Measurements from ENCODE around the gene CCL20. TPM values are rescaled to one million over a fixed set of nuclear protein-coding genes. Genes with fewer than 3 reads are reported as not detected.

CCL20 gene
- total RNA-seq, 1 donor from 2014 or later, result 3.7 TPM

DNA sequence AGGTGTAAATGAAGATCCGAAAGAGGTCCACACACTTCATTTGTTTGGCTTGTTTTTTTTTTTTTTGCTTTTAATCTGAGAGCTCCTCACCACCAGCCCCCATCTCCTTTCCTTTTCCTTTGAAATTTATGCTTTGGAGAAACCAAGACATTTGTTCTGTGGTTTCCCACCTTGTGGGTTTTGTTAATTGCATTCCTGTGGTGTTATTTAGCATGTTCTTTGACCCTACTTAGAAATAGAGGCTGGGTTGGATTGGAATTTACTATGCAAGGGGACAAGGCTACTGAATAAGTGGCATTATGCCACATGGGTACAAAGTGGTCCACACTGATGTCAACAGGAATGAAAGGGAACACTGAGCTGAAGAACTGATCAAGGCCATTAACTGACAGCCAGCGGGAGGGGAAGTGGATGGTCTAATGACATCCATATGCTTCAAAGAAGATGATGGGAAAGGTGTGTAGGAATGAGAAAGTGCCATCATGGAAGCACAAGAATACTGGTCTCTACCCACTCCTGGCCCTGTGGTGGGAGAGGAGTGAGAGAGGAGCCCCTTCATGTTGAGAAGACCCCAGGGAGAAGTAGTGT, 8.9 kb downstream of the CCL20 start:
- FAIRE-seq, result no peak
- no peak for DNase-seq (ENCODE audit: low read depth)

GRCh38 chr2:227823922-227824321, 10.3 kb downstream of the CCL20 start:
- no peaks in the 10 kb centered on the region for H3K36me3 ChIP-seq (ENCODE audit: control insufficient read depth, insufficient read depth, low read length)
- H3K4me3 ChIP-seq (ENCODE audit: low read depth, low read length), result no peak overlapping the region
- H3K27me3 ChIP-seq (ENCODE audit: control insufficient read depth, insufficient read depth, low read length), result no peaks in the 10 kb centered on the region
- FAIRE-seq (no peak), DNase-seq (ENCODE audit: low read depth) (no peak)
- TF ChIP-seq, protein P1, sequence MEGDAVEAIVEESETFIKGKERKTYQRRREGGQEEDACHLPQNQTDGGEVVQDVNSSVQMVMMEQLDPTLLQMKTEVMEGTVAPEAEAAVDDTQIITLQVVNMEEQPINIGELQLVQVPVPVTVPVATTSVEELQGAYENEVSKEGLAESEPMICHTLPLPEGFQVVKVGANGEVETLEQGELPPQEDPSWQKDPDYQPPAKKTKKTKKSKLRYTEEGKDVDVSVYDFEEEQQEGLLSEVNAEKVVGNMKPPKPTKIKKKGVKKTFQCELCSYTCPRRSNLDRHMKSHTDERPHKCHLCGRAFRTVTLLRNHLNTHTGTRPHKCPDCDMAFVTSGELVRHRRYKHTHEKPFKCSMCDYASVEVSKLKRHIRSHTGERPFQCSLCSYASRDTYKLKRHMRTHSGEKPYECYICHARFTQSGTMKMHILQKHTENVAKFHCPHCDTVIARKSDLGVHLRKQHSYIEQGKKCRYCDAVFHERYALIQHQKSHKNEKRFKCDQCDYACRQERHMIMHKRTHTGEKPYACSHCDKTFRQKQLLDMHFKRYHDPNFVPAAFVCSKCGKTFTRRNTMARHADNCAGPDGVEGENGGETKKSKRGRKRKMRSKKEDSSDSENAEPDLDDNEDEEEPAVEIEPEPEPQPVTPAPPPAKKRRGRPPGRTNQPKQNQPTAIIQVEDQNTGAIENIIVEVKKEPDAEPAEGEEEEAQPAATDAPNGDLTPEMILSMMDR (IDR thresholded peaks at IDR 0.05; ENCODE audit: insufficient read depth, low read length, severe bottlenecking), result no peak

More for the DNA sequence above, 8.9 kb downstream of the CCL20 start:
- no peak overlapping the region for H3K4me3 ChIP-seq (ENCODE audit: low read depth, low read length)
- TF ChIP-seq, protein P1 (IDR thresholded peaks at IDR 0.05; ENCODE audit: insufficient read depth, low read length, severe bottlenecking), result no peak
- no peaks in the 10 kb centered on the region for H3K27me3 ChIP-seq (ENCODE audit: control insufficient read depth, insufficient read depth, low read length)
- H3K36me3 ChIP-seq (ENCODE audit: control insufficient read depth, insufficient read depth, low read length), result no peaks in the 10 kb centered on the region

DNA sequence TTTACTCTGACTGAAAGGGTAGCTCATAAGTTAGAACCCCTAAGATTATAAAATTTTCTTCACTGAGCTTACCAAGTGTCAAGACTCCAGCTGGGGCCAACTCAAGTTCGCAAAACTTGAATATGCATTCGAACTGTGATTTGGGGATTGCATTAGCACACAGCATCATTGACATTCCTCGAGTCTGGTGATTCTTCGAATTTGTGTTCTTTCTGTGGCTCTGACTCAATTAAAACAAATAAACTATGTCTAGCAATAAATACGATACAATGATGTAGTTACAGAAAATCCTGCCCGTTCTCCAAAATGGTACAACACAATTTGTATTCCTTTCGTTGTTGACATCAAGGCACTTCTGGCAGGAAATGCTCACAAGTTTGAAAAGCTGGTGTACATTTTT, 11.1 kb downstream of the CCL20 start:
- FAIRE-seq, result no peak
- Histone ChIP-seq H3K36me3 (ENCODE audit: control insufficient read depth, insufficient read depth, low read length) (no peaks in the 10 kb centered on the region), H3K27me3 (ENCODE audit: control insufficient read depth, insufficient read depth, low read length) (no peaks in the 10 kb centered on the region), H3K4me3 (ENCODE audit: low read depth, low read length) (no peak overlapping the region)
- TF ChIP-seq, protein P1 (IDR thresholded peaks at IDR 0.05; ENCODE audit: insufficient read depth, low read length, severe bottlenecking), result no peak
- DNase-seq (ENCODE audit: low read depth), result no peak

DNA sequence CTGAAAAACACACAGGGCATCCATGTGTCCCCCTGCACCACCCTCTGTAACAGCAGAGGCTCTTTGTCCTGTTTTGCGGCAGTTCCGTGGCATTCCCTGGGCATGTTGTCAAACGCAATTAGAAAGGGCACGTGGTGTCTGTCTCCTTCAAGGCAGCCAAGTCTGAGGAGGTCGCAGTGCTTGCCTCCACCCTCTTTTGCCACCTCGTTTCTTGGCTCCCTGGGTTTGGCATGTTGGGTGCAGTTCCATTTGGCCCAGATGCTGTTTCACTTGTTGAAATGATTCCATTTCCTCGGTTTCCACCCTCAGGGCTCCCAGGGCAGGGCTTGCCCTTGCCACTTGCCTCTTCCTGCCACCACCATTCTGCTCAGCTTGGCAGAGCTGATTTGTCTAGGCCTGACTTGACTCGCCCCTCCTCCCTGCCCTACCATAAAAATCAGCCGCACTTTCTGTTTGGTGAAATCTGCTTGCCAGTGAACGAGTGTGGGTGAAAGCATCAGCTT, 12.4 kb downstream of the CCL20 start:
- TF ChIP-seq, protein P1 (IDR thresholded peaks at IDR 0.05; ENCODE audit: insufficient read depth, low read length, severe bottlenecking), result no peak
- no peak overlapping the region for H3K4me3 ChIP-seq (ENCODE audit: low read depth, low read length)
- H3K36me3 ChIP-seq (ENCODE audit: control insufficient read depth, insufficient read depth, low read length), result no peaks in the 10 kb centered on the region
- no peaks in the 10 kb centered on the region for H3K27me3 ChIP-seq (ENCODE audit: control insufficient read depth, insufficient read depth, low read length)
- peak; percentile 65 for DNase-seq (ENCODE audit: low read depth)
- FAIRE-seq, result peak; percentile 43

GRCh38 chr2:227826563-227826962, 12.9 kb downstream of the CCL20 start:
- Histone ChIP-seq H3K4me3 (ENCODE audit: low read depth, low read length) (no peak overlapping the region), H3K36me3 (ENCODE audit: control insufficient read depth, insufficient read depth, low read length) (no peaks in the 10 kb centered on the region), H3K27me3 (ENCODE audit: control insufficient read depth, insufficient read depth, low read length) (no peaks in the 10 kb centered on the region)
- FAIRE-seq (no peak), DNase-seq (ENCODE audit: low read depth) (no peak)
- TF ChIP-seq, protein P1 (IDR thresholded peaks at IDR 0.05; ENCODE audit: insufficient read depth, low read length, severe bottlenecking), result no peak

DNA sequence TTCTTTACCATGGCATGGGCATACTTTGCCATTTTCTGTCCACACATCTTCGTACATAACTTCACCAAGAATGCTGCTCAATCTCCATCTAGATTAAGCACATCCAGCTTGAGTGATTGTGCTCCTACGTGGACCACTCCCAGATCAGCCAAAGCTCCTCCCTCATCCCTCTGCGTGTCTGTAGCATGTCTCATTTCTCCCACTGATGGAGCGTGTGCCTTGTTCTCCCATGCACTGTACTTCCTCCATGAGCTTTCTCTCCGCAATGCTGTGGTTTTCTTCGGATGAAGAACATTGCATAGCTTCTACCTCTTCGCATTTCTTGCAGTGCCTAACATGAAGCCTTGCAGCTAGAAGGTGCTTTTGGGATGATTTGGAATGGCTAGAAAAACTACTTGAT, 13.5 kb downstream of the CCL20 start:
- Histone ChIP-seq H3K27me3 (ENCODE audit: control insufficient read depth, insufficient read depth, low read length) (no peaks in the 10 kb centered on the region), H3K4me3 (ENCODE audit: low read depth, low read length) (no peak overlapping the region), H3K36me3 (ENCODE audit: control insufficient read depth, insufficient read depth, low read length) (no peaks in the 10 kb centered on the region)
- FAIRE-seq, result no peak
- no peak for DNase-seq (ENCODE audit: low read depth)
- TF ChIP-seq, protein P1 (IDR thresholded peaks at IDR 0.05; ENCODE audit: insufficient read depth, low read length, severe bottlenecking), result no peak

Data from bronchial epithelial cell (primary cell).